COLO668 (cell line): Measurements from ENCODE around the gene GTPBP10.
A peak's percentile ranks its signal among the peaks of the same experiment; 100 is the strongest.
"Not testable (repeated sequence)": the region's sequence is repeated elsewhere in the genome, so short reads cannot be mapped to it uniquely, and the experiment has no call there.

ENCODE experiments used
- DNase-seq: peaks from one replicate; lab custom pipeline; 2025; ENCODE audit not compliant: unreplicated experiment; lab: John Stamatoyannopoulos, UW

Gene GTPBP10

GRCh38 chr7:90346336-90347125, at the start of gene GTPBP10:
GTPBP10 (plus strand) TSS chr7:90346716; CDS start chr7:90346742, 26 bp downstream.
- peak; percentile 95 for DNase-seq

- DNase-seq, result no peak
Measured at GRCh38 chr7:90298145-90299038, 48.1 kb upstream of the GTPBP10 start.

DNA sequence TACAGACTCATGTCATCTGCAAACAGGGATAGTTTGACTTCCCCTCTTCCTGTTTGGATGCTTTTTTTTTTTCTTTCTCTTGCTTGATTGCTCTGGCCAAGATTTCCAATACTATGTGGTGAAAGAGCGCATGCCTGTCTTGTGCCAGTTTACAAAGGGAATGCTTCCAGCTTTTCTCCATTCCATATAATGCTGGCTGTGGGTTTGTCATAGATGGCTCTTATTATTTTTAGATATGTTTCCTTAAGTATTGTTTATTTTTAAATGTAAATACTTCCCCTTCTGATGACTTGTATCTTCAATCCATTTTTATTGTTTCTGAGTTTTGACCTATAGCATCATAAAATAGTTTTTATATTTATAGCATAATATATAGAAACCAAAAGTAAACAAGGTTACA, 43.3 kb upstream of the GTPBP10 start:
- no peak for DNase-seq

DNA sequence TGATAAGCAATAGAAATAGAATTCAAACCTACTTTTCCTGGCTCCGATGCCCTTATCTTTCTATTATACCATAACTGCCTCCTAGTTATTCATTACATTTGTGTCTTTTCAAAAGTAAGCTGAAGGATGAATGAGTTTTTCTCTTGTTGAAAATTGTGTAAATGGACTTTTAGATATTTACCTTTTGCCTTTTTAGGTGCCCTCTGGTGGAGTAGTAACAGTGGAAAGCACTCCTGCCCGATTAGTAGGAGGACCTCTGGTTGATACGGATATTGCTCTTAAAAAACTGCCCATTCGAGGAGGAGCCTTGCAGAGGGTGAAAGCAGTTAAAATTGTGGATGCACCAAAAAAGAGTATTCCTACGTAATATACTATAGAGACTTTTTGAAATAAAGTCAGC, 36.6 kb upstream of the GTPBP10 start:
- DNase-seq, result no peak

GRCh38 chr7:90311175-90311574, 35.3 kb upstream of the GTPBP10 start:
- DNase-seq, result no peak

- DNase-seq, result no peak
Measured at GRCh38 chr7:90312745-90313144, 33.8 kb upstream of the GTPBP10 start.

DNA sequence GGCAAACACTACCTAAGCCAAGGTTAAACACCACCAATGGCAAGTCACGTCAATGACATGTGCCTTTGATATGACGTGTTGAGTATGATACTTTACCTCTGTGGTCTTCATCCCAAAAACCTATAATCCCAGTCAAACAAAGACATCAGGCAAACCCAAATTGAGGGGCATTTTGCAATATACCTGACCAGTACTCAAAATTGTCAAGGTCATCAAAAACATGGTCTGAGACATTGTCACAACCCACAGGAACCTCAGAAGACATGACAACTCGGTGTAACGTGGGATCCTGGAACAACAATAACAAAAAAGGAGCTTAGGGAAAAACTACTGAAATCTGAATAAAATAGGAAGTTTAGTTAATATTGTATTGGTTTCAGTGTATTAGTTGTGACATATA, 32.6 kb upstream of the GTPBP10 start:
- no peak for DNase-seq

DNA sequence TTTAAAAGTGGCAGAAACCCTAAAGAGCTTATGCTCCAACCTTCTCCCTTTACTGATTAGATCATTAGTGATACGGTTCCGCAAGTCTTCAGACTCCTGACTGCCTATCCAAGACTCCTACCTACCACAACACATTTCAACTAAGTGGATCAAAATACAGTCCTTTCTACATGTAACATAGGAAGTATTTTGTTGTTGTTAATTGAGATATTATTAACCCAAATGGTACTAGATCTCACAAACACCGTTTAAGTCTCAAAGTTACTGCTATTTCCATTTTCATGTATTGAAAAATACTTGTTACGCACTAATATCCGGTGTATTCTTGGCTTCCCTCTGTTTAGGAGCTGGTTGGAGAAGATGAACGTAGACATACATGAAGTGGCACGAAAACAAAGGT, 26.5 kb upstream of the GTPBP10 start:
- no peak for DNase-seq

GRCh38 chr7:90320418-90320800, 26.1 kb upstream of the GTPBP10 start:
- DNase-seq, result no peak

DNA sequence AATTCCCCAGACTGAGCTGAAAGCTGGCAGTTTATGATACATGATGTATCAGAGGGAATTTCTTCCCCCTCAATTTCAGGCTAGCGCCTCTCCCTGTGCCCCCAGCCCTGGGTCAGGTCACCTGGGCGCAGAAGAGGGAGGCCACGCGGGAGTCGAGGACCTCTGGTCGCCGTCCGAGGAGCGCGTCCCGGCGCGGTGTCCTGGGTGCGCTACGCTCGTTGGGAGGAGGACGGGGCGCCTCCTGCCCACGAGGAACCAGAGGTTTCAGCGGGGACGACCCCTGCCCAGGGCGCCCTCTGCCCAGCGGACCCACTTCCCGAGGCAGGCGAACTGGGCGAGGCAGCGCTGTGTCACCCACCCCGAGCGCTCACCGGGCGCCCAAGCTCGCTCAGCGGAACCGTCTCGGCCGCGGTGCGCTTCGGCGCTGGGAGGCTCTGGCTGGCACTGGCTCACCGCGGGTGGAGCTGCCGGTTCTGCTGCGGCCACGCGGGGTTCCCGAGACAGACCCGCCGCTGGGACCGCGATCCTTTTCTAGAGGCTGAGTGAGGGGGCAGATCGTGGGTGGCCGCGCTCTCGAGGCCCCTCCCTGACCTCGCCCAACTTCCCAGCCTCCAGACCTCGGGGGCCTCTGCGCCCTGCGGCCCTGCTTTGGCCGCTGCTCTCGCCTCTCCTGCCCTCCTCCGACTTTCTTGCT, 25.6 kb upstream of the GTPBP10 start, which contains the start of gene FAM237B:
FAM237B (minus strand) TSS at position 504 of the 694 bp plus-strand sequence. CDS start 1,556 bp downstream, outside the sequence.
- peak; percentile 16 for DNase-seq

DNA sequence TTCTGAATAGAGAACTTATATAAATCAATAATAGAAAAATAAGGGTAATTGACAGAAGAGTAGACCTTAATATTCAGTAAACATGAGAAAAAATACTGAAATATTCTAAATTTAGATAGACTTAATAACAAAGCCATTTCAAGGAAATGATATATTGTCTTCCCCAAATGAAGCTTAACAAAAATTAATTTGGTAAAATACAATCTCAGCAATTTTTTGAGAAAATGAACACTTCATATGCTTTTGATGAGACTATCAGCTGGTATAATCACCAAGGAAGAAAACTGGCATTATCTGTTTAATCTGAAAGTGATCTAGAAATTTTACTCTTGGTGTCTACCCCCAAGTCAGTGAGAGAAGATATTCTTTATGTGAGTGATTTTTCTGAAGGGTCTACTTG, 23.7 kb upstream of the GTPBP10 start:
- DNase-seq, result no peak

- DNase-seq, result no peak
Measured at GRCh38 chr7:90326500-90326899, 20.0 kb upstream of the GTPBP10 start.

DNA sequence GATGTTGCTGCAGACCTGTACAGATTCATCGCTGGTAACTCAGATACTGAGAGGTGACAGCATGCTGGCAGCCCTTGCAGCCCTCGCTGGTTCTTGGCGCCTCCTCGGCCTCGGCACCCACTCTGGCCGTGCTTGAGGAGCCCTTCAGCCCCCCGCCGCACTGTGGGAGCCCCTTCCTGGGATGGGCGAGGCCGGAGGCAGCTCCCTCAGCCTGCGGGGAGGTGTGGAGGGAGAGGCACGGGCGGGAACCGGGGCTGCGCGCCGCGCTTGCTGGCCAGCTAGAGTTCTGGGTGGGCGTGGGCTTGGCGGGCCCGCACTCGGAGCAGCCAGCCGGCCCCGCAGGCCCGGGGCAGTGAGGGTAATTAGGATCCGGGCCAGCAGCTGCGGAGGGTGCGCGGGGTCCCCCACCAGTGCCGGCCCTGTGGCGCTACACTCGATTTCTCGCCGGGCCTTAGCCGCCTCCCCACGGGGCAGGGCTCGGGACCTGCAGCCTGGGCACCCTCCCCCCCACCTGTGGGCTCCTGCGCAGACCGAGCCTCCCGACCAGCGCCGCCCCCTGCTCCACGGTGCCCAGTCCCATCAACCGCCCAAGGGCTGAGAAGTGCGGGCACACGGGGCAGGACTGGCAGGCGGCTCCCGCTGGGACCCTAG, 12.2 kb upstream of the GTPBP10 start:
- no peak for DNase-seq

DNA sequence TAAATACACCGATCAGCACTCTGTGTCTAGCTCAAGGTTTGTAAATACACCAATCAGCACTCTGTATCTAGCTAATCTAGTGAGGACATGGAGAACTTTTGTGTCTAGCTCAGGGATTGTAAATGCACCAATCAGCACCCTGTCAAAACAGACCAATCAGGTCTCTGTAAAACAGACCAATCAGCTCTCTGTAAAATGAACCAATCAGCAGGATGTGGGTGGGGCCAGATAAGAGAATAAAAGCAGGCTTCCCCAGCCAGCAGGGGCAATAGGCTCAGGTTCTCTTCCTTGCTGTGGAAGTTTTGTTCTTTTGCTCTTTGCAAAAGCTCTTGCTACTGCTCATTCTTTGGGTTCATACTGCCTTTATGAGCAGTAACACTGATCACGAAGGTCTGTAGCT, 11.6 kb upstream of the GTPBP10 start:
- DNase-seq, result not testable (repeated sequence)

DNA sequence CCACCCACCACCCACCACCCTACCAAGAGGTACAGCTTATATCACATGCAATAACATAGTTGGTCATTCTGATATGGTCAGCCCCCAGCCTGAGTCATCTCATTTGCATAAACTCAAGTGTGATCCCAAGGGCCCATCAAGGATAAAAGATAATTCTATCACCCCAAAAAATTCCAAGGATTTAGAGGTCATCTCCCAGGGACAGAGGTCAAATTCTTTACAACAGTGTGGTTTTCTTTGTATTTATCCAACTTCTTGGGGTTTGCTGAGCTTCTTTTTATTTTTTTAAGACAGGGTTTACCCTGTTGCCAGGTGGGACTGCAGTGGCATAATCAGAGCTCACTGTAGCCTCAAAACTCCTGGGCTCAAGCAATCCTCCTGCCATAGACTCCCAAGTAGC, 9.4 kb upstream of the GTPBP10 start:
- DNase-seq, result no peak

GRCh38 chr7:90345016-90345415, 1.5 kb upstream of the GTPBP10 start:
- no peak for DNase-seq

- DNase-seq, result no peak
Measured at GRCh38 chr7:90345595-90346335, 751 bp upstream of the GTPBP10 start.

DNA sequence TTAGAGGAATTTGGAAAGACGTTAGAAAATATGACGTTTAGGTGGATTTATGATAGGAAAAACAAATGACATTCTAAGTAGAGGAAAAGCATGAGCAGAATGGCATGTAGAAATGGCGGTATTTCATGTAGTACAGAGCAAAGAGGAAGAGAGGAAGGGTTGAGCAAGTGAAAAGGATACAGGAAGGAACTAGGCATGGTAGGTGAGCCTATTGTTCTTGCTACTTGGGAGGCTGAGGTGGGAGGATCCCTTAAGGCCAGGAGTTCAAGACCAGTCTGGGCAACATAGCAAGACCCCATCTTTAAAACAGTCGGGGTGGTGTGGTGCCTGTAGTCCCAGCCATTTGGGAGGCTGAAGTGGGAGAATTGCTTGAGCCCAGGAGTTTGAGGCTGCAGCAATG, 1.2 kb downstream of the GTPBP10 start:
- no peak for DNase-seq

DNA sequence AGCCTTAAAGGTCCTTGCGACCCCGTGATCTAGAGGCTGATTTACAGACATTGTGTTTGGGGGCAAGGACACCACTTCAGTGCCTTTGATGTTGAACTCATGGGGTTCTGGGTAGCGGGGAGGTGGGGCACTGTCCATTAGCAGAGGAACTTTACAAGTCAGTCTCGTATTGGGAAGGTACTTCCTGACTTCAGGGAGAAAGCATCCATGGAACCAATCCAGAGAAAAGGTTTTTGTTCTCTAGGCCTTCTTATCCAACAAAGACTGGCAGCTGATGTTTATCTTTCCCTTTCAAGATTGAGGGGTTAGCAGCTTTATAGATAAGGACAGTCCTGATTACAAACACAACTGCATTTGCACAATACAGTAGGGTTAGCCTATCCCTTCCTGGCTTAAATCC, 2.8 kb downstream of the GTPBP10 start:
- no peak for DNase-seq

DNA sequence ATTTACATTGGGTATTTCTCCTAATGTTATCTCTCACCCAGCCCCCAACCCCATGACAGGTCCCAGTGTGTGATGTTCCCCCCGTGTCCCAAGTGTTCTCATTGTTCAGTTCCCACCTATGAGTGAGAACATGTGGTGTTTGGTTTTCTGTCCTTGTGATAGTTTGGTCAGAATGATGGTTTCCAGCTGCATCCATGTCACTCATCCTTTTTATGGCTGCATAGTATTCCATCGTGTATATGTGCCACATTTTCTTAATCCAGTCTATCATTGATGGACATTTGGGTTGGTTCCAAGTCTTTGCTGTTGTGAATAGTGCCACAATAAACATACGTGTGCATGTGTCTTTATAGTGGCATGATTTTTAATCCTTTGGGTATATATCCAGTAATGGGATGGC, 3.5 kb downstream of the GTPBP10 start:
- not testable (repeated sequence) for DNase-seq
